Adrenal gland (tissue), 12 donors: Measurements from ENCODE around the gene SPATA31D1. TPM values are rescaled to one million over a fixed set of nuclear protein-coding genes. Genes with fewer than 3 reads are reported as not detected.

Experiments used
- DNase-seq, 7 donors: peaks; one replicate each; pipeline ENCODE4 v3.0.0-alpha.2; 2019 to 2020
- H3K27ac ChIP-seq, 5 donors: fragments of 200-600 bp; sonication (generic) in 4 of 5; 1 replicate in 3 of 5; 2 replicates in 2 of 5; pipeline versions ENCODE4 v1.5.1 to v1.8.0; 2016 to 2020; ENCODE audit warnings: mild to moderate bottlenecking in 1 of 5
- H3K27me3 ChIP-seq: fragments of 200-600 bp; 2 replicates; pipeline ENCODE4 v1.8.0; 2021
- H3K36me3 ChIP-seq, 2 donors: fragments of 200-600 bp; replicated peaks in 1 of 2; 1 replicate in 1 of 2; 2 replicates in 1 of 2; pipeline versions ENCODE4 v1.5.1 to v1.8.0; 2018 to 2022
- H3K4me1 ChIP-seq, 2 donors: fragments of 200-600 bp; replicated peaks in 1 of 2; 1 replicate in 1 of 2; 2 replicates in 1 of 2; pipeline versions ENCODE4 v1.5.1 to v1.8.0; 2018 to 2021
- H3K4me3 ChIP-seq, 4 donors: fragments of 200-600 bp; sonication (generic) in 3 of 4; one replicate each; pipeline ENCODE4 v1.5.1; 2016 to 2018
- H3K9me3 ChIP-seq, 3 donors: fragments of 200-600 bp; sonication (generic) in 1 of 3; replicated peaks in 1 of 3; 1 replicate in 2 of 3; 2 replicates in 1 of 3; pipeline versions ENCODE4 v1.5.1 to v1.8.0; 2016 to 2021
- POLR2A ChIP-seq, 2 donors: fragments of 450-650 bp; IDR thresholded peaks; one replicate each; pipeline ENCODE4 v1.6.1; 2017; ENCODE audit warnings: antibody characterized with exemption in 2 of 2, mild to moderate bottlenecking in 2 of 2, moderate library complexity in 1 of 2
- WGBS, 4 donors: extraction: QIAGEN DNeasy Blood & Tissue Kit in 2 of 4; methylation state at CpG; one replicate each; pipeline versions ENCODE4 v1.1.5 to v1.1.7; 2013 to 2017; 5-methylcytosine and 5-hydroxymethylcytosine counted together
- intact Hi-C, 2 donors: fragments of 100-400 bp; cut with DNase I; formaldehyde crosslinking; loops; one replicate each; pipeline versions ENCODE4 v1.14.1 to v1.15.0; 2022 to 2023
- polyA plus RNA-seq, 3 donors: library from polyadenylated mRNA; stranded (reverse); fragments of 200-250 nt in 2 of 3; fragments of 350-450 nt in 1 of 3; fragmentation: Illumina TruSeq in 1 of 3; extraction: RNeasy Lipid Tissue Mini Kit (QIAGEN cat#74804) in 1 of 3; gene quantifications; one replicate each; pipeline ENCODE4 v1.2.3, GENCODE V29; 2013 to 2014
- total RNA-seq, 9 donors: library from RNA; depleted of rRNA in 4 of 9; stranded (reverse); fragments of >200 nt in 4 of 9; fragments of 120-200 nt in 1 of 9; fragmentation: NEBNext Ultra II Directional in 1 of 9; extraction: Animal tissue kit (Norgen Biotek cat#: 25700) in 1 of 9; gene quantifications; one replicate each; pipeline versions ENCODE4 v1.1.0 to v1.2.4, GENCODE V29; 2013 to 2023
- TF ChIP-seq, protein P1 (sequence below), 6 experiments: fragments of 450-650 bp in 4 of 6; fragments of 200-600 bp in 2 of 6; sonication (generic) in 1 of 6; IDR thresholded peaks; 1 replicate in 5 of 6; 2 replicates in 1 of 6; pipeline versions ENCODE4 v1.5.1 to v1.8.0; 2016 to 2021; ENCODE audit warnings: antibody characterized with exemption in 6 of 6, mild to moderate bottlenecking in 2 of 6, moderate library complexity in 1 of 6
- donor health status: healthy with polysubstance abuse.
- donor health status: Bipolar disorder and iron deficiency.
- donor health status: DM: yes; HTN: yes; CAD: no.
- donor health status: DM: no; HTN: no; CAD: no.
- donor health status: DM: no; HTN: no; CAD: no.
- donor health status: DM: yes; HTN: yes; CAD: no.

The SPATA31D1 gene
- total and polyA plus RNA-seq, 12 donors = not detected

- H3K36me3 ChIP-seq = no peaks in the 10 kb centered on the region
- no peak overlapping the region for H3K4me3 ChIP-seq
- peak overlapping the region in 1 of 5 donors; percentile 9 for H3K27ac ChIP-seq
- TF ChIP-seq POLR2A (IDR thresholded peaks at IDR 0.05) = no peak
- TF ChIP-seq, protein P1, sequence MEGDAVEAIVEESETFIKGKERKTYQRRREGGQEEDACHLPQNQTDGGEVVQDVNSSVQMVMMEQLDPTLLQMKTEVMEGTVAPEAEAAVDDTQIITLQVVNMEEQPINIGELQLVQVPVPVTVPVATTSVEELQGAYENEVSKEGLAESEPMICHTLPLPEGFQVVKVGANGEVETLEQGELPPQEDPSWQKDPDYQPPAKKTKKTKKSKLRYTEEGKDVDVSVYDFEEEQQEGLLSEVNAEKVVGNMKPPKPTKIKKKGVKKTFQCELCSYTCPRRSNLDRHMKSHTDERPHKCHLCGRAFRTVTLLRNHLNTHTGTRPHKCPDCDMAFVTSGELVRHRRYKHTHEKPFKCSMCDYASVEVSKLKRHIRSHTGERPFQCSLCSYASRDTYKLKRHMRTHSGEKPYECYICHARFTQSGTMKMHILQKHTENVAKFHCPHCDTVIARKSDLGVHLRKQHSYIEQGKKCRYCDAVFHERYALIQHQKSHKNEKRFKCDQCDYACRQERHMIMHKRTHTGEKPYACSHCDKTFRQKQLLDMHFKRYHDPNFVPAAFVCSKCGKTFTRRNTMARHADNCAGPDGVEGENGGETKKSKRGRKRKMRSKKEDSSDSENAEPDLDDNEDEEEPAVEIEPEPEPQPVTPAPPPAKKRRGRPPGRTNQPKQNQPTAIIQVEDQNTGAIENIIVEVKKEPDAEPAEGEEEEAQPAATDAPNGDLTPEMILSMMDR (IDR thresholded peaks at IDR 0.05) = no peak
- no peaks in the 10 kb centered on the region for H3K9me3 ChIP-seq
- peaks cover 3 to 9% of the 10 kb centered on the region in 2 donors for H3K4me1 ChIP-seq
- no peaks in the 10 kb centered on the region for H3K27me3 ChIP-seq
- 39 to 50% (median 48%) methylated on average over 1 of the region's 1 CpG for WGBS, 4 donors
- intact Hi-C loops = no loop called here
- peak in 1 of 7 donors; percentile 7 for DNase-seq
Observed at GRCh38 chr9:82024908-82025307, 36.3 kb downstream of the SPATA31D1 start.

- Histone ChIP-seq H3K36me3 (no peaks in the 10 kb centered on the region), H3K4me1 (peaks cover 5 to 13% of the 10 kb centered on the region in 2 donors), H3K4me3 (no peak overlapping the region), H3K9me3 (no peaks in the 10 kb centered on the region), H3K27ac (peak overlapping the region in 3 of 5 donors; percentile 41 to 68 (median 47)), H3K27me3 (no peaks in the 10 kb centered on the region)
- intact Hi-C loops = no loop called here
- TF ChIP-seq POLR2A (IDR thresholded peaks at IDR 0.05) = no peak
- TF ChIP-seq, protein P1 (IDR thresholded peaks at IDR 0.05) = no peak
- 43 to 53% (median 48%) methylated on average over 5 of the region's 5 CpGs for WGBS, 4 donors
- DNase-seq = peak; percentile 69 to 92 (median 89)
Observed at GRCh38 chr9:82031538-82032280, 43.1 kb downstream of the SPATA31D1 start.

- TF ChIP-seq, protein P1 (IDR thresholded peaks at IDR 0.05) = no peak
- TF ChIP-seq POLR2A (IDR thresholded peaks at IDR 0.05) = no peak
- H3K4me1 ChIP-seq = peaks cover 5 to 13% of the 10 kb centered on the region in 2 donors
- no peak overlapping the region for H3K4me3 ChIP-seq
- H3K36me3 ChIP-seq = no peaks in the 10 kb centered on the region
- no peak overlapping the region for H3K27ac ChIP-seq
- DNase-seq = no peak
- intact Hi-C loops = no loop called here
- H3K9me3 ChIP-seq = no peaks in the 10 kb centered on the region
- no peaks in the 10 kb centered on the region for H3K27me3 ChIP-seq
- 84 to 91% (median 85%) methylated on average over 5 of the region's 5 CpGs for WGBS, 4 donors
Observed at GRCh38 chr9:82034956-82035731, 46.6 kb downstream of the SPATA31D1 start.

DNA sequence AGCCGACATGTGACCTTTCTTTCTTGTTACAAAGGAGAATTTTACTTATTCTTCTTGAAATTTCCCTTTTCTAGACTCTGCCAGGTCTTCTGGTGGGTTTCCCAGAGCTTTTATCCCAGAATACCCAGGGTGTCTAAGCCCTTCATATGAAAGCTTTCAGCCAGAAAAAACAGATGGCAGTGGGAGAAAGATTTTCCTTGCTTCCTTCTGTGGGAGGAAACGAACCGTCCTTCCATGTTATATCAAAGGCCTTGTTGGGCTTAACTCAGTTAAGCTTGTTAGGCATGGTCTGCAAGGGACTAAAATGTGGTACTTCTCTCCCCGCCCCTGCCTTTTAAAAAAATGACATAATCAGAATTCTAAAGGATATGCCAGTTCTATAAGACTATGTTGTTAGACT lies 47.5 kb downstream of the SPATA31D1 start:
- Histone ChIP-seq H3K4me3 (no peak overlapping the region), H3K27me3 (no peaks in the 10 kb centered on the region), H3K27ac (no peak overlapping the region), H3K9me3 (no peaks in the 10 kb centered on the region), H3K36me3 (no peaks in the 10 kb centered on the region), H3K4me1 (peaks cover 3 to 11% of the 10 kb centered on the region in 2 donors)
- WGBS, 4 donors = 91 to 95% (median 92%) methylated on average over 4 of the region's 4 CpGs
- DNase-seq = no peak
- TF ChIP-seq POLR2A (IDR thresholded peaks at IDR 0.05) = no peak
- TF ChIP-seq, protein P1 (IDR thresholded peaks at IDR 0.05) = no peak
- intact Hi-C loops = no loop called here
